Colonic mucosa (tissue), 4 donors: ENCODE measurements around the gene PLEKHA1. TPM values are rescaled to one million over a fixed set of nuclear protein-coding genes. Genes with fewer than 3 reads are reported as not detected.

Source experiments
- DNase-seq: peaks from one replicate; pipeline ENCODE4 v3.0.0-alpha.2; 2020
- H3K27ac ChIP-seq: fragments of 200-600 bp; one replicate; pipeline ENCODE4 v1.8.0; 2021
- H3K27me3 ChIP-seq: fragments of 200-600 bp; one replicate; pipeline ENCODE4 v1.8.0; 2021
- H3K36me3 ChIP-seq: fragments of 200-600 bp; one replicate; pipeline ENCODE4 v1.8.0; 2021
- H3K4me1 ChIP-seq: fragments of 200-600 bp; one replicate; pipeline ENCODE4 v1.8.0; 2021; ENCODE audit warnings: mild to moderate bottlenecking
- H3K4me3 ChIP-seq: fragments of 200-600 bp; one replicate; pipeline ENCODE4 v1.8.0; 2021
- H3K9ac ChIP-seq, 2 donors: one replicate each; pipeline ENCODE4 v1.7.0; 2013; ENCODE audit warnings: control low read depth in 2 of 2, low read depth in 2 of 2, low read length in 2 of 2
- H3K9me3 ChIP-seq: fragments of 200-600 bp; one replicate; pipeline ENCODE4 v1.8.0; 2021
- intact Hi-C: fragments of 100-400 bp; cut with DNase I; formaldehyde crosslinking; loops from one replicate; pipeline ENCODE4 v1.14.1; 2022
- total RNA-seq, 2 donors: library from RNA; stranded (reverse); fragmentation: NEBNext Ultra II Directional in 1 of 2; extraction: Animal tissue kit (Norgen Biotek cat#: 25700) in 1 of 2; gene quantifications; one replicate each; pipeline ENCODE4 v1.2.1, GENCODE V29; 2021
- TF ChIP-seq, protein P1 (sequence below): fragments of 200-600 bp; IDR thresholded peaks from one replicate; pipeline ENCODE4 v1.8.0; 2022; ENCODE audit warnings: antibody characterized with exemption, mild to moderate bottlenecking
- donor health status: healthy.
- donor health status: DM: no; HTN: no; CAD: no.
- donor health status: DM: no; HTN: no; CAD: no.

The PLEKHA1 gene
- total RNA-seq, 2 donors from 2014 or later, result 34.8 to 55.6 TPM

DNA sequence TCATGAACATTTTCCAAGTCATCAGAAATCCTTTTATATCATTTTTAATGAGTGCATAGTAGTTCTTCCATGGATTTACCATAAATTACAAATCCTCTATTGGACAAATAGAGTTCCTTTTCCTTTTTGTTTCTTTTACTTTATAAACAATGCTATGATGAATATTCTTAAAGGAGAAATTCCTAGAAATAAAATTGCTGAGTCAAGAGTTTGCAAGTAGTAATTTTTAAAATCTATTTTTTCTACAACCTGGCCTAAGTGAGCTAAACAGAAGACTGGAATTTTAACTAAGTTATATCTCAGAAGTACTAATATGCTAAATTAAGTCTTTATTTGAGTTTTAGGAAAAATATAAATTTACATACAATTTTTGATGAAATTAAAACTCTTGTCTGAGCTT, 38.8 kb downstream of the PLEKHA1 start:
- TF ChIP-seq, protein P1, sequence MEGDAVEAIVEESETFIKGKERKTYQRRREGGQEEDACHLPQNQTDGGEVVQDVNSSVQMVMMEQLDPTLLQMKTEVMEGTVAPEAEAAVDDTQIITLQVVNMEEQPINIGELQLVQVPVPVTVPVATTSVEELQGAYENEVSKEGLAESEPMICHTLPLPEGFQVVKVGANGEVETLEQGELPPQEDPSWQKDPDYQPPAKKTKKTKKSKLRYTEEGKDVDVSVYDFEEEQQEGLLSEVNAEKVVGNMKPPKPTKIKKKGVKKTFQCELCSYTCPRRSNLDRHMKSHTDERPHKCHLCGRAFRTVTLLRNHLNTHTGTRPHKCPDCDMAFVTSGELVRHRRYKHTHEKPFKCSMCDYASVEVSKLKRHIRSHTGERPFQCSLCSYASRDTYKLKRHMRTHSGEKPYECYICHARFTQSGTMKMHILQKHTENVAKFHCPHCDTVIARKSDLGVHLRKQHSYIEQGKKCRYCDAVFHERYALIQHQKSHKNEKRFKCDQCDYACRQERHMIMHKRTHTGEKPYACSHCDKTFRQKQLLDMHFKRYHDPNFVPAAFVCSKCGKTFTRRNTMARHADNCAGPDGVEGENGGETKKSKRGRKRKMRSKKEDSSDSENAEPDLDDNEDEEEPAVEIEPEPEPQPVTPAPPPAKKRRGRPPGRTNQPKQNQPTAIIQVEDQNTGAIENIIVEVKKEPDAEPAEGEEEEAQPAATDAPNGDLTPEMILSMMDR, result no peak
- Histone ChIP-seq H3K36me3 (peaks cover 4% of the 10 kb centered on the region), H3K9me3 (no peaks in the 10 kb centered on the region), H3K4me1 (no peaks in the 10 kb centered on the region), H3K4me3 (no peak overlapping the region), H3K27ac (no peak overlapping the region), H3K27me3 (no peaks in the 10 kb centered on the region), H3K9ac (no peak overlapping the region)
- intact Hi-C loops, result no loop called here
- DNase-seq, result no peak

DNA sequence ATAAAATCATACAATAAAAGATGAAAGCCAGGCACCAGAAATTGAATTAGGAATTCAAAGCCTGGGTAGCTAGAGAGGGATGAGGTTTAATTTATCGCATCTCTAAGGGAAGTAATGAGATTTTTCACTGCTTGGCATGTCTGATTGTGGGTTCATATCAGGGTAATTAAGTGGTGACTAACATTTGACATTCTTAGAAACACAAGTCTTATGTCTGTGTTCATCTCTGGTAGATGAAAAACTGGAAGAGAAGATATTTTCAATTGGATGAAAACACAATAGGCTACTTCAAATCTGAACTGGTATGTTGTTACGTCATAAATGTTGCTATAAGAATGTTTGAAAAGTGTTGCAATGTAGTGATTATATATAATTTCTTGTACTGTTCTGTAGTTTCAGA, 43.2 kb downstream of the PLEKHA1 start:
- no peak for DNase-seq
- Histone ChIP-seq H3K27me3 (no peaks in the 10 kb centered on the region), H3K4me1 (no peaks in the 10 kb centered on the region), H3K36me3 (peaks cover 4% of the 10 kb centered on the region), H3K4me3 (no peak overlapping the region), H3K27ac (no peak overlapping the region), H3K9me3 (no peaks in the 10 kb centered on the region), H3K9ac (no peak overlapping the region)
- TF ChIP-seq, protein P1, result no peak
- intact Hi-C loops, result no loop called here

DNA sequence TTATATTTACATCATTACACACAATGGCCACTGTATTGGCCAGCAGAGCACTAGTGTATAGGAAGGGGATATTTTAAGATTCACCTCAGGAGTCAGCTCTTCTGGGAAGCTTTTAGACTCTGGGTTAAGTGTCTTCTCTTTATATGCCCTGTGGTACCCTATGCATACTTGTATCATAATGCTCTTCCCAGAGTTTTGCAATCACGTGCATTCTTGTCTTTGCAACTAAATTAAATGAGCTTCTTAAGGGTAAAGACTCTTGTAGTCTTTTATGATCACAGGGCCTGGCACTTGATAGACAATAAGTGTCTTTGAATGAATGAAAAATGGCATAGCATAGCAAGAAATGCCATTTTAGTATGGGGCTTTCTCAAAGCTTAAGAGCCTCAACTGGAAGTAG, 44.5 kb downstream of the PLEKHA1 start:
- intact Hi-C loops, result no loop called here
- Histone ChIP-seq H3K27me3 (no peaks in the 10 kb centered on the region), H3K27ac (no peak overlapping the region), H3K9me3 (no peaks in the 10 kb centered on the region), H3K36me3 (peaks cover 4% of the 10 kb centered on the region), H3K4me1 (no peaks in the 10 kb centered on the region), H3K9ac (no peak overlapping the region), H3K4me3 (no peak overlapping the region)
- DNase-seq, result no peak
- TF ChIP-seq, protein P1, result no peak

DNA sequence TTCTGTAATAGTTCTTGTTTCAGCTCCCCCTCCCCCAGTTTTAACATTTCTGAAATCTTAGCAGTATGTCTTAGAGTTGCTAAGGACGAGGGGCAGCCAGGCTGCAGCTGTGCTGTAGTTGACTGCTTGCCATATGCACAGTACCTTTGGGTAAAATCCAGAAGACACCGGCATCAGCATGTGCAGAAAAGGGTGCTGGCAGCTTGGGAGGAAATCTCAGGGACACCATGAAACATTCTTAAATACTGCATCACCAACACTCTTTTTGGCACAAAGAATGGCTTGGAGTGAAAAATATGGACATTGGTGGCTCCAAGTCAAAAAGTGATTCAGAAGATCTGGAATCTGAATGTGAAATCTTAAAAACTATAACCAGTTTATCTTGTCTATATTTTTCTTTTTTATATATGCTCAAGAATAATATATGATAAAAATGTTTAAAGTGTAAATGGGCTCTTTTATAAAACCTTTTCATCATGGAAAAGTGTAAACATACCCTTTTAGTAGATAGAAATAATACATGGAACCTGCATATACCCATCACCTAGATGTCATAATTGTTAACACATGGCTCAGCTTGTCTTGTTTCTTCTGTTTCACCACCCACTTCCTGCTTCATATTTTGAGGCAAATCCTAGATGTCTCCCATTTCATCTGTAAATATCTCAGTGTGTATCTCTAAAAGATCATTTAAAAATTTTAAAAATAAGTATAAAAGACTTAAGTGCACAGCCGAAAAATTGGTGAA, 45.5 kb downstream of the PLEKHA1 start:
- no peaks in the 10 kb centered on the region for H3K9me3 ChIP-seq
- no peak overlapping the region for H3K9ac ChIP-seq
- no peak overlapping the region for H3K4me3 ChIP-seq
- no peak for DNase-seq
- intact Hi-C loops, result no loop called here
- peaks cover 4% of the 10 kb centered on the region for H3K36me3 ChIP-seq
- TF ChIP-seq, protein P1, result no peak
- no peaks in the 10 kb centered on the region for H3K27me3 ChIP-seq
- H3K4me1 ChIP-seq, result no peaks in the 10 kb centered on the region
- no peak overlapping the region for H3K27ac ChIP-seq

DNA sequence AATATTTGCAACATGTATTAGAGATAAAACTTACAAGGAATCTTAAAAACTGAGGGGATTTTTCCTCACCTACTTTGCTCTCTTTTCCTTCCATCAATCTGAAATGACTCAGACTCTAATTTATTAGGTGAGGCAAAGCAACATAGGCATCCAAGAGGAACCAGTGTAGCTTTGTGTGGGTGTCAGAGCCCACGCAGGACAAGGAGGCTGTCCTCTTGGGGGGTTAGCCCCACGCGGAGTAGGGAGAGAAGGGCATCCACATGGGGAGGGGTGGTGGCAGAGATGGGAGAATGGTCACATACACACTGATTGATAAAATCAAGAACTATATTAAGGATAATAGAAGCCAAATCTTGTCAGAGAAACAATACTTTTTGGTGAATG, 46.1 kb downstream of the PLEKHA1 start:
- no peaks in the 10 kb centered on the region for H3K9me3 ChIP-seq
- intact Hi-C loops, result no loop called here
- no peak for DNase-seq
- H3K27ac ChIP-seq, result no peak overlapping the region
- no peak overlapping the region for H3K4me3 ChIP-seq
- H3K27me3 ChIP-seq, result no peaks in the 10 kb centered on the region
- no peak overlapping the region for H3K9ac ChIP-seq
- TF ChIP-seq, protein P1, result no peak
- H3K36me3 ChIP-seq, result peaks cover 4% of the 10 kb centered on the region
- no peaks in the 10 kb centered on the region for H3K4me1 ChIP-seq
